Cardiac muscle cell (in vitro differentiated cells and primary cell): ENCODE results near the gene KRTAP1-1. TPM values are rescaled to one million over a fixed set of nuclear protein-coding genes. Genes with fewer than 3 reads are reported as not detected.

Experiments used
- DNase-seq, 2 donors: peaks; one replicate each; pipeline versions ENCODE4 v3.0.0 to v3.0.0-alpha.2; 2010 to 2017; ENCODE audit warnings: low read depth in 1 of 2, low spot score in 1 of 2
- H3K27ac ChIP-seq: fragments of 200-600 bp; sonication (generic); 2 replicates; pipeline ENCODE4 v1.5.1; 2016
- H3K27me3 ChIP-seq: fragments of 200-600 bp; sonication (generic); 2 replicates; pipeline ENCODE4 v1.6.0; 2016; ENCODE audit warnings: control low read depth
- H3K36me3 ChIP-seq: fragments of 200-600 bp; sonication (generic); 2 replicates; pipeline ENCODE4 v1.5.1; 2016; ENCODE audit warnings: control low read depth
- H3K4me1 ChIP-seq: fragments of 200-600 bp; sonication (generic); 2 replicates; pipeline ENCODE4 v1.8.1; 2017; ENCODE audit warnings: low read depth, mild to moderate bottlenecking, mixed run types
- H3K4me3 ChIP-seq: fragments of 200-600 bp; sonication (generic); 2 replicates; pipeline ENCODE4 v1.5.1; 2016; ENCODE audit warnings: mild to moderate bottlenecking
- H3K9me3 ChIP-seq: fragments of 200-600 bp; sonication (generic); 2 replicates; pipeline ENCODE4 v1.5.1; 2017; ENCODE audit warnings: low read depth, mild to moderate bottlenecking, control low read depth
- polyA plus RNA-seq: library from polyadenylated mRNA; unstranded; fragments of >200 nt; fragmentation: Nextera tagmentation; extraction: Ambion mirVana; gene quantifications from 2 replicates; pipeline ENCODE4 v1.2.1, GENCODE V29; 2016
- total RNA-seq: library from RNA; depleted of rRNA; stranded (reverse); fragments of >200 nt; gene quantifications from 2 replicates; pipeline ENCODE4 v1.2.3, GENCODE V29; 2016
- TF ChIP-seq, protein P1 (sequence below): IDR thresholded peaks from 2 replicates; pipeline ENCODE4 v1.5.1; 2012; ENCODE audit warnings: low read depth, mild to moderate bottlenecking, low read length

Gene KRTAP1-1
- total and polyA plus RNA-seq, 2 experiments from 2014 or later, result not detected

DNA sequence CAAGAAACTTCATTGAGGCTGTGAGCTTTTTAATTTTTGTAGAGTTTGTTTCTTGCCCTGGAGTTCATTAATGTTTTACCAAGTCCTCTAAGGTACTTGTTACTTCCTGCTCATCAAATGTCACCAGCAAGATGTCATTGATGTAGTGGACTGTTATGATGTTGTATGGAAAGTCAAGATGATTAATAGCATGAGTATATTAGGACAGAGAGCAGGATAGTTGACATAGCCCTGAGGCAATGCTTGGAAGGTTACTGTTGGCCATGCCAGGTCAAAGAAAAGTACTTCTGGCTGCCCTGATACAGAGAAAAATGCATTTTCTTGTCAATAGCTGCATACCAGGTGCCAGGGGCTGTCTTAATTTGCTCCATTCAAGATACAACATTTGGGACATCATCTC, 20.9 kb downstream of the KRTAP1-1 start:
- no peaks in the 10 kb centered on the region for H3K27me3 ChIP-seq
- DNase-seq, result no peak
- H3K36me3 ChIP-seq, result no peaks in the 10 kb centered on the region
- H3K27ac ChIP-seq, result no peak overlapping the region
- TF ChIP-seq, protein P1, sequence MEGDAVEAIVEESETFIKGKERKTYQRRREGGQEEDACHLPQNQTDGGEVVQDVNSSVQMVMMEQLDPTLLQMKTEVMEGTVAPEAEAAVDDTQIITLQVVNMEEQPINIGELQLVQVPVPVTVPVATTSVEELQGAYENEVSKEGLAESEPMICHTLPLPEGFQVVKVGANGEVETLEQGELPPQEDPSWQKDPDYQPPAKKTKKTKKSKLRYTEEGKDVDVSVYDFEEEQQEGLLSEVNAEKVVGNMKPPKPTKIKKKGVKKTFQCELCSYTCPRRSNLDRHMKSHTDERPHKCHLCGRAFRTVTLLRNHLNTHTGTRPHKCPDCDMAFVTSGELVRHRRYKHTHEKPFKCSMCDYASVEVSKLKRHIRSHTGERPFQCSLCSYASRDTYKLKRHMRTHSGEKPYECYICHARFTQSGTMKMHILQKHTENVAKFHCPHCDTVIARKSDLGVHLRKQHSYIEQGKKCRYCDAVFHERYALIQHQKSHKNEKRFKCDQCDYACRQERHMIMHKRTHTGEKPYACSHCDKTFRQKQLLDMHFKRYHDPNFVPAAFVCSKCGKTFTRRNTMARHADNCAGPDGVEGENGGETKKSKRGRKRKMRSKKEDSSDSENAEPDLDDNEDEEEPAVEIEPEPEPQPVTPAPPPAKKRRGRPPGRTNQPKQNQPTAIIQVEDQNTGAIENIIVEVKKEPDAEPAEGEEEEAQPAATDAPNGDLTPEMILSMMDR, result no peak
- H3K9me3 ChIP-seq, result no peaks in the 10 kb centered on the region
- no peak overlapping the region for H3K4me3 ChIP-seq
- H3K4me1 ChIP-seq, result no peaks in the 10 kb centered on the region

DNA sequence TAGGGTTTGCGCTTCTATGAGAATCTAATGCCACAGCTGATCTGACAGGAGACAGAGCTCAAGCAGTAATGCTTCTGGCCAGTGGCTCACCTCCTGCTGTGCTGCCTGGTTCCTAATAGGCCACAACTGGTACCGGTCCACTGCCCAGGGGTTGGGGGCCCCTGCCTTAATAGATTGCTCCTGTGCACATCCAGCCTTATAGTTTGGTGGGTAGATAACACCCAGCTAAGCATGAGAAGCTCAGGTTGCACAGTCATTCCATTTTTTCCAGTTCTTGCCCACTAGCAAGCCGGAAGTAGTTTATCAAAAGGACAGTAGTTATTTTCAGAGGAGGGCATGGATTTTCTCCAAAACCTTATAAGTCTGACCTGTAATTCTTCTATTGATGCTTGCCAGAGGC, 21.8 kb downstream of the KRTAP1-1 start:
- Histone ChIP-seq H3K9me3 (no peaks in the 10 kb centered on the region), H3K4me1 (no peaks in the 10 kb centered on the region), H3K27ac (no peak overlapping the region), H3K36me3 (no peaks in the 10 kb centered on the region), H3K4me3 (no peak overlapping the region), H3K27me3 (no peaks in the 10 kb centered on the region)
- no peak for DNase-seq
- TF ChIP-seq, protein P1, result no peak

DNA sequence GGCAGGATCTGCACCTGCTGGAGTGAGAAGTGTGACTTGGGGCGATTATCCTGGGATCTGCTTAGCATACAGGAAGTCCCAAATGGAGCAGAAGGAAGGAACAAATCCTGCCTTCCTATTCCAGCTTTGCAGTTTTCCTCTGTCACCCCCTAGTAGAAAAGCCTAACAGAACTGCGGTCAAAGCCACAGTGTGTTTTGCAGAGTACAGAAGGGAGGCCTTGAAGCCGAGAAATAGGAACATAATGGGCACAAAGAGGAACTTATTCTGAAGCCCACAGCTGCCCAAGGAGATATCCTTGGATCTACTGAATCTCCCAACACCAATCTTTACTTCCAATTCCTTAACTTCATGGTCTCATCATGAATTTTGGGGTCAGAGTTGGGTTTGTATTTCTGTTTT, 22.7 kb downstream of the KRTAP1-1 start:
- Histone ChIP-seq H3K27me3 (no peaks in the 10 kb centered on the region), H3K4me3 (no peak overlapping the region), H3K36me3 (no peaks in the 10 kb centered on the region), H3K27ac (no peak overlapping the region), H3K9me3 (no peaks in the 10 kb centered on the region), H3K4me1 (no peaks in the 10 kb centered on the region)
- TF ChIP-seq, protein P1, result no peak
- no peak for DNase-seq

DNA sequence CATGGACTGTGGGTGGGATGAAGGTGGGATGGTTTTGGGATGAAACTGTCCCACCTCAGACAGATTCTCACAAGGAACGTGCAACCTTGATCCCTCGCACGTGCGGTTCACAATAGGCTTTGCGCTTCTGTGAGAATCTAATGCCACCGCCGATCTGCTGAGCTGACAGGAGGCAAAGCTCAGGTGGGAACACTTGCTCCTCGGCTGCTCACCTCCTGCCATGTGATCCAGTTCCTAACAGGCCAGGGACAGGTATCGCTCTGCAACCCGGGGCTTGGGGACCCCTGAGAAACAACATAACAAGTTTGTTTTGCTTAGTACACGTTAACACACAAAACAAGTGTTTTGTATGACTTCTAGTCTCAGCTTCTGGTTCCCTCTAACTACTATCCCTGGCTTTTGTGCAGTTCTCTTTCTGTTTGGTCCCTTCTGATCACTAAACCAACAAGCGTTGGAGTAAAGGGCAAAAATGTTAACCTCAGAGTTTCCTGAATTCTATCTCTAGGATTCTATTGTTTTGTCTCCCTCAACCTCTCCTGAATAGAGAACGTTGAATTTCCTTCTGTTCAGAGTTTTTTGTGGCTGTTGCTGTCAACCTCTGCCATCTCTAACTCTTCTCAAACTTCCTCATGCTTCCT, 24.6 kb downstream of the KRTAP1-1 start:
- TF ChIP-seq, protein P1, result no peak
- Histone ChIP-seq H3K27me3 (no peaks in the 10 kb centered on the region), H3K27ac (no peak overlapping the region)

DNA sequence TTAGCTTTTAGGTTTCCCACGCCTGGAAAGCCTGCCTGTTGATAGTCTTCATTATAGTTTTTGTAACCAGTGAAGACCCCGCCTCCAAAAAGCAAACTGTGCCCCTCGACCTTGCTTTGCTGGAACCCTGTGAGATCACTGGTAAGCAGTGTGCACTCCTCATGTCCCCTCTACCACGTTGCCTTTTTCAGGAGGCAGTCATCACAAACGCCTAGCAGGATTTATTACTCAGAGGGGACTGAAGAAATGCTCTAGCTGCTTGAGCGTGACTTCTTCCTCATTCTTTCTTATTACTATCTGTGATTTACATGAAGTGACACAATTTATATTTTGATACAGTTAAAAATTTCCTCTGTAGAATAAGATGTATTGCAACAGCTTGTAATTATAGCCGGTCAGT, 25.8 kb downstream of the KRTAP1-1 start:
- Histone ChIP-seq H3K27me3 (no peaks in the 10 kb centered on the region), H3K9me3 (no peaks in the 10 kb centered on the region), H3K27ac (no peak overlapping the region), H3K36me3 (no peaks in the 10 kb centered on the region), H3K4me1 (no peaks in the 10 kb centered on the region), H3K4me3 (no peak overlapping the region)
- DNase-seq, result no peak
- TF ChIP-seq, protein P1, result no peak

More for the DNA sequence above, 24.6 kb downstream of the KRTAP1-1 start:
- H3K4me1 ChIP-seq, result no peaks in the 10 kb centered on the region
- H3K36me3 ChIP-seq, result no peaks in the 10 kb centered on the region
- no peak for DNase-seq
- no peaks in the 10 kb centered on the region for H3K9me3 ChIP-seq
- no peak overlapping the region for H3K4me3 ChIP-seq

DNA sequence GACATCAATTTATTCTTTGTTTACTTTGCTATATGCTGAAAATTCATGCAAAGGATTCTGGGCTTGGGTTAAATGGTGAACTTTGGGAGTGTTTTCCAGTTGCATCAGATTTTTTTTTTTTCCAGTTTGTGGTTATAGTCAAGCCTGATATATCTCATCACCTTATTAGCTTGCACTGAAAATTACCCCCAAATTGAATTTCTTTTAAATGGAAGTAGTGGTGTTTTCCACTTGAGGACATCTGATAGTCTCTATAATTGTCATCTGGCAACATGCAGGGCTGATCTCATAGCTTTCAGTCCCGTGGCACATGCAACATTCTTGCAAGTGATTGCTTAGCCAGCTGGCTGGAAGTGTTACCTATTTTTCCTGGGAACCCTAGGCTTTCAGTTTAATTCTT, 27.6 kb downstream of the KRTAP1-1 start:
- H3K27ac ChIP-seq, result no peak overlapping the region
- no peaks in the 10 kb centered on the region for H3K27me3 ChIP-seq
- no peaks in the 10 kb centered on the region for H3K4me1 ChIP-seq
- no peak for DNase-seq
- no peaks in the 10 kb centered on the region for H3K9me3 ChIP-seq
- no peak overlapping the region for H3K4me3 ChIP-seq
- no peaks in the 10 kb centered on the region for H3K36me3 ChIP-seq
- TF ChIP-seq, protein P1, result no peak
